Fibroblast of the aortic adventitia (primary cell): ENCODE measurements around the gene GPC6. TPM values are rescaled to one million over a fixed set of nuclear protein-coding genes. Genes with fewer than 3 reads are reported as not detected.

Experiments used
- DNase-seq: peaks from one replicate; pipeline ENCODE4 v3.0.0-alpha.2; 2010; ENCODE audit warnings: low read depth
- H3K4me3 ChIP-seq: 2 replicates; pipeline ENCODE4 v1.5.1; 2011; ENCODE audit warnings: low read depth, mild to moderate bottlenecking, control low read depth, low read length, moderate library complexity
- CTCF ChIP-seq: IDR thresholded peaks from 2 replicates; pipeline ENCODE4 v1.5.1; 2011; ENCODE audit warnings: mild to moderate bottlenecking, low read length, control low read depth, inconsistent platforms; ENCODE audit not compliant: insufficient read depth
- total RNA-seq: library from RNA; depleted of rRNA; stranded (reverse); fragments of >200 nt; gene quantifications from 2 replicates; pipeline ENCODE4 v1.2.3, GENCODE V29; 2012; ENCODE audit warnings: low replicate concordance

Gene GPC6
- total RNA-seq, 1 donor, result 92.6 TPM

DNA sequence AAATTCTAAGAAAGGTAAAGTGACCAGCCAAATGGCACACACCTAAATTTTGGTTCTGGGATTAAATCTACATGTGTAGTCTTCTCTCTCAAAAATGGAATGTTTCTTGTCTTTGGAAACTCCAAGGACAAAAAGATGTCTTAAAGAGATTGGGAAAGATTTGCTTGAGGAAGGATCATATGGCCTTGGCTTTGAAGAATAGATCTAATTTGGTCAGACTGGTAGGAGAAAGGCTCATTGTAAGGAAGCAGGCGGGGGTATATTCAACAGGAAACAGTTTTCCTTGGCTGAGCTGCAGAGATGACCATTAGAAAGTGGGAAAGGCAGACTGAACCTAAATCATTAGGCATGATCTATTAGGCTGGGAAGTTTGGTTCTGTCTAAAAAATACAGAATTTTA is 887.6 kb downstream of the GPC6 start:
- H3K4me3 ChIP-seq, result no peak overlapping the region
- no peak for TF ChIP-seq CTCF
- no peak for DNase-seq

DNA sequence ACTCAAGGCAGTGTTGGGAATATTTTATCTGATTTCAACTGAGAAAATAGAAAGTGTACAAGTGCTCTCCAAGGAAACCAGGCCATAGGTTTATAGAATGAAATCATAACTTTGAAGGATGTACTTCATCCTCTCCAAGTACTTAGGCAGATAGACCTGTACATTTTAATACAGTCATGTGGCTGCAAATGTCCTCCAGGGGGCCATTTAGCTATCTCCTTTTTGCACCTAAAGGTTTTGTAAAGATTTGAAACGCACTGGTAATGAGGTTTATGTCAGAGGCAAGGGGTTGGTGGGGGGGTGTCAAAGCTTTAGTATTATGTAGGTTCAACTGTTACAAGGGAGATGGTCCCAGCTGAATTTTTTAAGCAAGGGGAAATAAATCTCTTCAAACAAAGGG is 888.4 kb downstream of the GPC6 start:
- TF ChIP-seq CTCF, result no peak
- H3K4me3 ChIP-seq, result no peak overlapping the region
- DNase-seq, result no peak

DNA sequence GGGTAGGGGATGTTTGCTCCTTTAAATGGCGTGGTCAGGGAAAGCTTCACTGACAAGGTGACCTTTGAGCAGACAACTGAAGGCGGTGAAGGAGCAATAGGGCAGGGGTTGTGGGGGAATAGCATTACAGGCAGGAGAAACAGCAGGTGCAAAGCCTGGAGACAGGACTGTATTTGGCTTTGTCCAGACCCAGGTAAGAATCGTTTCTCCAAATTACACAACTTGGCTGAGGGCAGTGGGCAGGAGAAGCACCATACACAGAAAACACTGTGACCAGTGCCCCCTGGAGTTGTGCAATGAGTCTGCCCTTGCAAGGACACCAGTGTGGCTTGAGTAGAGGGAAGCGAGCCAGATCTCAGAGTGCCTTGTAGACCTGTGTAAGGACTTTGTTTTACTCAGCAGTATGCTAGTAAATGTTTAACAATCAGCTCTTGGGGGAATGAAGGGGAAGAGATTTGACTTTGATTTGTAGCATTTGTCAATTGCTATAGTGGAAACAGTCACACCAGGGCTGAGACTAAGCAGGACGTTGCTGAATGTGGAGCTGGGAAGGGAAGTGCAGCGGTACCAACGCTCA is 892.8 kb downstream of the GPC6 start:
- DNase-seq, result no peak
- no peak for TF ChIP-seq CTCF
- H3K4me3 ChIP-seq, result no peak overlapping the region

DNA sequence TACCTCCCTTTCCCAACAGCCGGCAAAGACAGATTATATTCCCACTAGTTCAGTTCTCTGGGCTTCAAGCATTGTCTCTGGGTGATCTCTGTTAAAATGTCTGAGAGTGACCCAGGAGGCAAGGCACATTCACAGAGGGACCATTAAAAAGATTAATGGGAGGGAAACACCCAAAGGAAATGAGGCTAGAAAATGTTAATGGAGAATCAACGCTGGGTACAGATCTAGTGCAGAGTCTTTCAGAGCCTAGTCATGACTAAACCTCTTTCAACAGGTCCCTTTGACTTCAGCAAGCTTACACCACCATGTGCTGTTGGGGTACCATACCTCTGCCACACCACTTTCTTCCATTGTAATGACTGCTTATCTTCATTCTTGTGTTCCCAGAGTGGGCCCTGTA is 894.3 kb downstream of the GPC6 start:
- DNase-seq, result no peak
- H3K4me3 ChIP-seq, result no peak overlapping the region
- no peak for TF ChIP-seq CTCF

DNA sequence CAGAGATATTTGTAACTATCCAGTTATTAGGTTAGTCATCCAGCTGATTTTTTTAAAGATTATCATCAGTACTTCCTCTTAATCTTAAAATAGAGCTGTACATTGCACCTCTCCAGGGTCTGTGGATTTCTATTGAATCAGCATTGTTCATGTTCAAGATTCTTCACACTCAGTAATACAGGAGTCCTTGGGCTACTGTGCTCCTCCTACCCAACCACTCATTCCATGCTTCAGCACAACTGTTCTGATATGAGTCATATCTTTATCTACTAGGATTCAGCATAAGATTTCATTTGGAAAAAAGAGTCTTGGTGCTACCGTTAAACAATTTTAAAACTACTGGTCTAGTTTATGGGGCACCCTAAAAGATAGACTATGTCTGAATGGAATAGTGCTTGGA is 895.1 kb downstream of the GPC6 start:
- no peak for TF ChIP-seq CTCF
- peak; percentile 66 for DNase-seq
- H3K4me3 ChIP-seq, result no peak overlapping the region

DNA sequence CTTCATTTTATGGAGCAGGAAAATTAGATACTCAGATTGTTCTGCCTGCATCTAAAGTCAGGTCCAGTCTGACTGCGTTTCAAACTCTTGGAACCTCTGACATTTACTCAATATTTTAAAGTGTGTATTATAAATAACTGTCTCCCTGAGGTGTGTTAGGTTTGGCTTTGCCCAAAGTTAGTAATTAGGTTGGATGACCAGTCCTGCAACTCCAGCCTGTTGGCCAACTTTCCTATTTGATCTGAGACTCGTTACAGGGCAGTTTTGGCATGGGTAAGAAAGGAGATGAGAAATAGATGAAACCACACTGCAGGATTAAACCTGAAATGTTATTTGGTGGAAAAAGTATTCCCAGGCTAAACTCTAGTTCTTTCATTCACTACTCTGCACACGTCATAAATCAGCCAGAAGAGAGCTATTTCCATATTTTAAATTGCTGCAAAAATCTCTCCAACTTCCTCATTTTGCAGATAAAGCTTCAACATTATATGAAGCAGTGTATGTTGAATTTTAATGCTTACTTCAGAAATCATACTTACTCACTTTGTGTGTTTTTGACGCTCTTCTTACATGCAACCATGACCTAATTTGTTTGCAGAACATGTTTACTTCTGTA is 895.8 kb downstream of the GPC6 start:
- DNase-seq, result no peak
- no peak overlapping the region for H3K4me3 ChIP-seq
- no peak for TF ChIP-seq CTCF

GRCh38 chr13:94123557-94123956 is 897.0 kb downstream of the GPC6 start:
- TF ChIP-seq CTCF, result no peak
- DNase-seq, result no peak

More at GRCh38 chr13:94123557-94123956, 897.0 kb downstream of the GPC6 start:
- H3K4me3 ChIP-seq, result no peak overlapping the region
